Esophagus (tissue), 2 donors: ENCODE measurements around the gene TRAK1. TPM values are rescaled to one million over a fixed set of nuclear protein-coding genes. Genes with fewer than 3 reads are reported as not detected.
"Not testable (repeated sequence)": the region's sequence is repeated elsewhere in the genome, so short reads cannot be mapped to it uniquely, and the experiment has no call there.

Experiments
- H3K27ac ChIP-seq, 2 donors: one replicate each; pipeline ENCODE4 v1.5.1; 2013; ENCODE audit warnings: low read depth in 2 of 2, mild to moderate bottlenecking in 2 of 2, inconsistent platforms in 1 of 2, low read length in 1 of 2, moderate library complexity in 1 of 2
- H3K27me3 ChIP-seq, 2 donors: one replicate each; pipeline ENCODE4 v1.6.1; 2013; ENCODE audit warnings: low read length in 2 of 2, control low read depth in 1 of 2, mild to moderate bottlenecking in 1 of 2; ENCODE audit not compliant: insufficient read depth in 2 of 2, control insufficient read depth in 1 of 2
- H3K36me3 ChIP-seq, 2 donors: one replicate each; pipeline ENCODE4 v1.6.1; 2013; ENCODE audit warnings: low read length in 1 of 2; ENCODE audit not compliant: control insufficient read depth in 2 of 2, insufficient read depth in 2 of 2
- H3K4me1 ChIP-seq, 2 donors: one replicate each; pipeline ENCODE4 v1.6.1; 2013; ENCODE audit warnings: low read length in 1 of 2; ENCODE audit not compliant: control insufficient read depth in 2 of 2, insufficient read depth in 2 of 2
- H3K4me3 ChIP-seq, 2 donors: one replicate each; pipeline ENCODE4 v1.5.1; 2013; ENCODE audit warnings: low read length in 2 of 2, mild to moderate bottlenecking in 2 of 2, low read depth in 1 of 2, moderate library complexity in 1 of 2
- H3K9me3 ChIP-seq, 2 donors: one replicate each; pipeline ENCODE4 v1.6.1; 2013; ENCODE audit warnings: mild to moderate bottlenecking in 2 of 2, low read depth in 1 of 2, low read length in 1 of 2, moderate library complexity in 1 of 2; ENCODE audit not compliant: control insufficient read depth in 2 of 2, insufficient read depth in 1 of 2
- WGBS, 2 donors: extraction: QIAGEN DNeasy Blood & Tissue Kit; methylation state at CpG; one replicate each; pipeline ENCODE4 v1.1.7; 2013; 5-methylcytosine and 5-hydroxymethylcytosine counted together
- polyA plus RNA-seq, 2 donors: library from polyadenylated mRNA; stranded (reverse); fragments of 200-250 nt; gene quantifications; one replicate each; pipeline ENCODE4 v1.2.3, GENCODE V29; 2013
- donor health status: healthy with polysubstance abuse.
- donor health status: Bipolar disorder and iron deficiency.

Gene TRAK1
- polyA plus RNA-seq = 10 to 100 TPM; 12.2 to 21.4 TPM

- H3K27ac ChIP-seq = peak within 1 kb of the TSS; percentile 91 to 92
- H3K4me3 ChIP-seq = peak within 1 kb of the TSS; percentile 58 to 74
Observed at GRCh38 chr3:42090973-42091731, at the start of gene TRAK1. Gene TRAK1 (plus strand): TSS chr3:42091357. CDS start chr3:42091470, 113 bp downstream.

GRCh38 chr3:42042747-42043098 is 48.4 kb upstream of the TRAK1 start:
- H3K36me3 ChIP-seq = no peaks in the 10 kb centered on the region
- H3K4me3 ChIP-seq = no peak overlapping the region
- H3K4me1 ChIP-seq = peaks cover 5 to 8% of the 10 kb centered on the region in 2 donors
- H3K27ac ChIP-seq = peak overlapping the region in 1 of 2 donors; percentile 24
- H3K27me3 ChIP-seq = no peaks in the 10 kb centered on the region
- H3K9me3 ChIP-seq = no peaks in the 10 kb centered on the region
- 45 to 53% methylated on average over 5 of the region's 5 CpGs for WGBS, 2 donors

More at GRCh38 chr3:42090973-42091731, at the start of gene TRAK1:
- H3K27me3 ChIP-seq = no peaks in the 10 kb centered on the region
- H3K9me3 ChIP-seq = no peaks in the 10 kb centered on the region
- H3K4me1 ChIP-seq = peaks cover 0 to 6% of the 10 kb centered on the region in 2 donors
- peaks cover 3 to 6% of the 10 kb centered on the region in 2 donors for H3K36me3 ChIP-seq
- 40 to 53% methylated on average over 14 of the region's 14 CpGs for WGBS, 2 donors

- no peak overlapping the region for H3K4me3 ChIP-seq
- no peaks in the 10 kb centered on the region for H3K9me3 ChIP-seq
- H3K27ac ChIP-seq = peak overlapping the region; percentile 24 to 52
- 42 to 49% methylated on average over 9 of the region's 9 CpGs for WGBS, 2 donors
- peaks cover 5 to 8% of the 10 kb centered on the region in 2 donors for H3K4me1 ChIP-seq
- H3K36me3 ChIP-seq = no peaks in the 10 kb centered on the region
- H3K27me3 ChIP-seq = no peaks in the 10 kb centered on the region
Observed at GRCh38 chr3:42043099-42043813, 47.9 kb upstream of the TRAK1 start.

- Histone ChIP-seq H3K4me3 (no peak overlapping the region), H3K27me3 (no peaks in the 10 kb centered on the region), H3K9me3 (no peaks in the 10 kb centered on the region), H3K27ac (peak overlapping the region in 1 of 2 donors; percentile 7), H3K36me3 (no peaks in the 10 kb centered on the region), H3K4me1 (peaks cover 5 to 8% of the 10 kb centered on the region in 2 donors)
- 89 to 93% methylated on average over 2 of the region's 2 CpGs for WGBS, 2 donors
Observed at GRCh38 chr3:42045708-42046243, 45.4 kb upstream of the TRAK1 start.

- H3K4me3 ChIP-seq, H3K4me1 ChIP-seq, H3K36me3 ChIP-seq, H3K27ac ChIP-seq, H3K27me3 ChIP-seq, H3K9me3 ChIP-seq: not testable (repeated sequence)
- WGBS, 2 donors = 62 to 82% methylated on average over 4 of the region's 4 CpGs
Observed at GRCh38 chr3:42048526-42048925, 42.6 kb upstream of the TRAK1 start.

GRCh38 chr3:42050126-42050525 is 41.0 kb upstream of the TRAK1 start:
- H3K36me3 ChIP-seq = no peaks in the 10 kb centered on the region
- peaks cover 3 to 4% of the 10 kb centered on the region in 2 donors for H3K4me1 ChIP-seq
- H3K4me3 ChIP-seq = no peak overlapping the region
- H3K27ac ChIP-seq = no peak overlapping the region
- 88 to 93% methylated on average over 6 of the region's 6 CpGs for WGBS, 2 donors
- no peaks in the 10 kb centered on the region for H3K27me3 ChIP-seq
- no peaks in the 10 kb centered on the region for H3K9me3 ChIP-seq

GRCh38 chr3:42051384-42052131 is 39.6 kb upstream of the TRAK1 start:
- WGBS, 2 donors = 76 to 85% methylated on average over 4 of the region's 4 CpGs
- no peaks in the 10 kb centered on the region for H3K27me3 ChIP-seq
- H3K4me3 ChIP-seq = no peak overlapping the region
- H3K4me1 ChIP-seq = peaks cover 3 to 4% of the 10 kb centered on the region in 2 donors
- peak overlapping the region; percentile 55 to 64 for H3K27ac ChIP-seq
- no peaks in the 10 kb centered on the region for H3K9me3 ChIP-seq
- H3K36me3 ChIP-seq = no peaks in the 10 kb centered on the region

- Histone ChIP-seq H3K4me3 (no peak overlapping the region), H3K27me3 (no peaks in the 10 kb centered on the region), H3K9me3 (no peaks in the 10 kb centered on the region), H3K36me3 (no peaks in the 10 kb centered on the region), H3K4me1 (peaks cover 4 to 5% of the 10 kb centered on the region in 2 donors), H3K27ac (peak overlapping the region; percentile 55 to 64)
- 75 to 83% methylated on average over 2 of the region's 2 CpGs for WGBS, 2 donors
Observed at GRCh38 chr3:42052132-42052483, 39.0 kb upstream of the TRAK1 start.
